OCI-M1 (cell line): ENCODE measurements around the gene LZTR1.
"Not testable (repeated sequence)": the region's sequence is repeated elsewhere in the genome, so short reads cannot be mapped to it uniquely, and the experiment has no call there.

Experiments used
- DNase-seq: peaks from one replicate; lab custom pipeline; 2025; lab: John Stamatoyannopoulos, UW

Gene LZTR1

GRCh38 chr22:20996598-20997535 is 14.8 kb downstream of the LZTR1 start:
- DNase-seq: no peak

DNA sequence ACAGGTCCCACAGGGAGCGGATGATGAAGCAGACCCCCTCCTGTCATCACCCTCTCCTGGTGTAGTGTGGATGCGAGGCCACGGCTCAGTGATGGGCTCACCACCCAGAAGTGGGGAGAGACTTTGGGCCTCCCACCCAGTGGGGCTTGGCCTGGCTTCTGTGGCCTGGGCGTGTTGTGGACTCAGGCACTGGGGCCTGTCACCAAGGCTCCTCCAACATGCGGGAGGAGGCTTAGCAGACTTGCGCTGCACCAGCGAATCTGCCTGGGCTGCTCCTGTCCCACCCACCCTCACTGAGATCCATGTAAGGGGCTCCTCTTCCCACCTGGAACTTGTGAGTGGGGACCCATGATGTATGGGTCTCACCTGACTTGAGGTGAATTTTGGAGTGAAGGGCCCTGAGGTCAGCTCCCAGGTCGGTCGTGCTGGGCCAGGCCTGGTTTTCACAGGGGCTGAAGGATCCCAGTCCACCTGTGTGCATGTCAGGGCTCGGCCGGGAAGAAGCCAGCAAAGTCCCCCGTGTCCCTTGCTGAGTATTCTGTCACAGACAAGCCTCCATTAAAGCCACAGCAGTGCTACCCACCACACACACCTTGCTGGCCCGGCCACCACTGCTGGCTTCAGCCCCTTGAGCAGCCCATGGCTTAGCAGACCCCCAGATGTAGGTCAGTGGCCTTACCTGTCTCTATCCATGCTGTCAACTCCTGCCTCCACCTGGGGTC is 15.6 kb downstream of the LZTR1 start:
- DNase-seq: no peak

DNA sequence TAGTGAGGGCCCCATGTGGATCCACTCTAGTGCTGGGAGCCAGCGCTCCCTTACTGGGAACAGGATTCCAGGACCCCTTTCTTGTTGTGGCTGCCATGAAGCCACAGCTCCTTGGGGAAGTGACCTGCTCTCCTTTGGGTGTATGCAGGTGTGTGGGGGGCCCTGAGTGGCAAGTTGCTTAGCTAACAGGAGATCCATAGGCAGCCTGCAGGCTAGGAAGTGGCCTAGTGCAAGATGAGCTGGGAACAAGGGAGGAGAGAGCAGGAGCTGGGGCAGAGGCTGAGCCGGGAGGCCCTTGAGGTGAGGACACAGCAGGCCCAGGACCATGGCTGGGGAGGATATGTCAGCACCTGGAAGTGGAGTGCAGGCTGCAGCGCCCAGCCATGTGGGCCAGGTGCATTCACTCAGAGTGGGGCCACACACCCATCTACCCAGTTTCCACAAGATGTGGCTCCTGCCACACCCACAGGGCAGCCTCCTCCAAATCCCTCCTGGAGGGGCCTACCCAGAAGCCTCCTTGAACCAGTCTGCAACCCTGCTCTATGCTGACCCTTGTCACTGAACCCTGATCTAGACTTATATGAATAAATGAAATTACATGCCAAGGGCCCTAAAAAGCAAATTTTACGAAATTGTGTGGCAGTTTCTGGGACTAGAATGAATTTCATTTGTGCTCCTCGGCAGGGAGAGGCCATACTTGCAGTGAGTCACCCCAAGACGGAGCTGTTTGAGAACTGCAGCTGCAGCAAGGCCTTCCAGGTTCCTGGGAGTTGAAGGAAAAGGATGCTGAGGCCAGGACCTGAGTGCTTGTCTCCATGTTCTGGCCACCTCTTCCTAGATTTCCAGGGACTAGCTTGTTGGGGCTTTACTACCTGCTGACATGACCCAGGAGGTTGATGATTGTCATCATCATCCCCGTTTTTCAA is 16.6 kb downstream of the LZTR1 start:
- DNase-seq: no peak

- no peak for DNase-seq
Measured at GRCh38 chr22:20999350-21000206, 17.5 kb downstream of the LZTR1 start.

DNA sequence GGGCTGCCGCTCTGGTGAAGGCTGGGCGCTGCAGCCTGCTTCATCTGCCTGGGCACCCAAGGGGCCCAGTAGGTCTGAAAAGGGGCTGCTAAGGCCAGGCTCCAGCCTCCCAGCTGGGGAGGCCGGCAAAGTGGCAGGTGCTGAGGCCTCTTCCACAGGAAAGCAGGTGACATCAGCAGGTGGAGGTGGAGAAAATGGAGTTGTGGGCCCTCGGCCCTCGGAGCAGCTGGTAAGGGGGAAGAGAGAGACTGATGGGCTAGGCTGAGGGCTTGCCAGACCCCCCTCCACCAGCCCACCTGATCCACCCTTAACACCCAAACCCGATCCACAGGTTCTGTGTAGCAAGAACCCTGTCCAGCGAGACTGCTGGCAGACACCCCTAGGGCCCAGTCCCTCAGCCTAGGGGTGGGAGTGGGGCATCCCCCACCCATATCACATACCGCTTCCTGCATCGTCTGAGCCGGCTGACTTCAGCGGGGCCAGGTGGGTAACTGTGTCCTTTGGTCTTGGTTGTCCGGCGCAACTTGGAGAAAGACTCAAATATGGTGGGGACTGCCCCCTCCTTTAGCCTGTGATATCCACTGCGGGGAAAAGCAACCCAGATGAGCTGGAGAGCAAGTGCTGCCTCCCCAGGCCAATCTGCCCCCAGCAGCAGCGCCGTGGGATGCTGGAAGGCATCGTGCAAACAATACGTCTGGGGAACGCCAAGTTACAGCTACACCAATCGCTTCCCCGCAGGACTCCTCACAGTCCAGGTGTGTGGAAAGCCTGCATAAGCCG is 18.3 kb downstream of the LZTR1 start:
- no peak for DNase-seq

- DNase-seq: no peak
Measured at GRCh38 chr22:21000987-21001600, 19.0 kb downstream of the LZTR1 start.

DNA sequence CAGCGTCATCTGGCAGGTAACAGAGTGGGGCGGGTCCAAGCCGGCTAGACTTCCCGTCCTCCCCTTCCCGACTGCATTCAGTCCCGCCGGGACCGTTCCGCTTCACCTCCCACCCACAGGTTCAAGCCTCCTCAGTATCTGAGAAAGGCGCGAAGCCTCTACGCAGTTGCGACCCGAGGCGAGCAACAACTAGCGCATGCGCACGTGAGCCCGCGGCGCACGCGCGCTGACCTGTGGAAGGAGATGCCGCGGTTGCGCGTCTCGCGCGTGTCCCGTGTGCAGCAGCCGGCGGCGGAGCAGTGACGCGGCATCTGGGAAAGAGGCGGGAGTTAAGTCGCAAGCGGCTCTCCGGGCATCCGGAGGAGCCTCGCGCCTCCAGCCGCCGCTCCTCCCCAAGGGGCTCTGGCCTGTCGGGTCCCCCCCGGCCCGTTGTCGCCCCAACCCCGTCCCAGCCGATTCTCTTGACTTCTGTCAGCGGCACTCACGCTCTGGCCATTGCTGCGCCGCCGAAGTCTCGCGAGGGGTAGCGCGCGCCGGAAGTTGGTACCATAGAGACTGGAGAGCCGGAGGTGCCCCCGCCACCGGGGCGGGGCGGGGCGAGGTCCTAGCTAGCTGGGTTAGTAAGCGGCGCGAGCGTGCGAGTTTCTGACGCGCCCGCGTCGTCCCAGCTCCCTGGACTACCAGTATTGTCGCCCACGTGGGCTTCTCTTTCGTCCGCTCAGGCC is 19.7 kb downstream of the LZTR1 start, which contains the start of gene THAP7:
Gene THAP7, minus strand, starts transcription at position 518 of the 725 bp plus-strand sequence. Its CDS starts 207 bp downstream, at position 311.
- peak; percentile 99 for DNase-seq

- DNase-seq: no peak
Measured at GRCh38 chr22:21003782-21004181, 21.7 kb downstream of the LZTR1 start.

DNA sequence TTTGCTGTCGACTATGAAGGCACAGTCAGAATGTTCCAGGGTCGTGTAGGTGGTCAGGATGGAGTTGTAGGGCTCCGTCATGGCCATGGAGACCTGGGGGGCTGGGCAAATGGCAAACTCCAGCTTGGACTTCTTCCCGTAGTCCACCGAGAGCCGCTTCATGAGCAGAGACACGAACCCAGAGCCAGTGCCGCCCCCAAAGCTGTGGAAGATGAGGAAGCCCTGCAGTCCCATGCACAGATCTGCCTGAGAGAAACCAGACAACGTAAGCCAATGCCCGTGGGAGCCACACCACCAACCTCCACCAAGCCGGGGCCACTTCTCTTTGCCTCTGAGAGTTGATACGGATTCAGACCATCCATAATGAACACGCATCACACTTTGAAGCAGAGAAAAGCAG is 27.1 kb downstream of the LZTR1 start:
- not testable (repeated sequence) for DNase-seq

DNA sequence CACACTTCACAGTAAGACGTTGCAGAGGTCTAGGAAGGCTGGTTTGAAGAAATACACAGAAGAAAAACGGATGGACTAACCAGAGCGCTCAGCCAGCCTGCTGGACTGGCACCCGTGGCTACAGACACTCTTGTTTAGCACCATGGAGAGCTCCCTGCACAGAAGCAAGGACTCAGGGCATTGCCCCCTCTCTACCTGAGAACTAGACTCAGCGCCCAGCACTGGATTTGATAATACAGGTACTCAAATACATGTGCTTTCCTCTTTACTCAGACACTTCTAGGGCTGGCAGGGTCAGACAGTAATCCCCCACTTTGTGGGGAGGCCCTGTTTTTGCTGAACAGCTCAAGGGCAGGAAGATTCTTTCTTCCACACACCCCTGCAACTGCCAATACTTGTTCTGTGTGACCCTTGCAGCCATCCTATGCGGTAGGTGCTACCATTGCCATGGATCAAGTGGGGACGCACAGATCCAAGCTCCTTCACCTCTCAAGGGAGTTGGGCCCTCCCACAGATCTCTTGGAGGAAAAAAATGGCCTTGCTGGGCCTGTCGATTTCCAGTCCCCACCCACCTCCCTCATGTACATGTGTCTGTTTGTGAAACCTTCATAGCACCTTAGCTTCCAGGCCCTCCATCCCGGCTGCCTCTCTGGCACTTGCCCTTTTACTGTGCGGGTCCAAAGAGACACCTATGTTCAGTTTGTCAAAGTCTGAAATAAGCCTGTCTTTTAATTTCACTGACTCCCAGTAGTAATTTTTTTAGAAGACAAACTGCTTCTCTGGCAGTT is 27.7 kb downstream of the LZTR1 start:
- peak; percentile 67 for DNase-seq

GRCh38 chr22:21010426-21011113 is 28.5 kb downstream of the LZTR1 start:
- DNase-seq: no peak

- DNase-seq: no peak
Measured at GRCh38 chr22:21012446-21013407, 30.6 kb downstream of the LZTR1 start.

GRCh38 chr22:21013657-21014201 is 31.6 kb downstream of the LZTR1 start:
- DNase-seq: no peak

GRCh38 chr22:21014202-21014725 is 32.2 kb downstream of the LZTR1 start:
- peak; percentile 100 for DNase-seq

GRCh38 chr22:21014726-21015465 is 32.8 kb downstream of the LZTR1 start, which contains the start of gene P2RX6:
Gene P2RX6, plus strand, starts transcription at chr22:21015165. Its CDS starts 10 bp downstream, at chr22:21015175.
- DNase-seq: peak; percentile 97
